MCF 10A (cell line): ENCODE results near the gene CROCC. TPM values are rescaled to one million over a fixed set of nuclear protein-coding genes. Genes with fewer than 3 reads are reported as not detected.
"Not testable (repeated sequence)": the region's sequence is repeated elsewhere in the genome, so short reads cannot be mapped to it uniquely, and the experiment has no call there.

ENCODE experiments used
- BruUV-seq: library from RNA; stranded (reverse); fragments of 400-500 nt; replicated peaks from 2 replicates; lab custom pipeline; 2021; lab: Mats Ljungman, UMichigan
- CTCF ChIA-PET: fragments of 300-600 bp; sonication (Branson Sonifier 250); formaldehyde crosslinking; extraction: SDS; loops from one replicate; lab custom pipeline; 2021; ENCODE audit warnings: antibody characterized with exemption, inconsistent platforms; lab: Yijun Ruan, JAX
- POLR2A ChIA-PET: fragments of 300-600, 350-650 bp; sonication (Branson Sonifier 250); formaldehyde crosslinking; extraction: SDS; loops from one replicate; lab custom pipeline; 2020; ENCODE audit warnings: antibody characterized with exemption, inconsistent platforms; lab: Yijun Ruan, JAX
- DNase-seq: peaks from one replicate; pipeline ENCODE4 v3.0.0-alpha.2; 2018; ENCODE audit not compliant: unreplicated experiment
- H3K27ac Mint-ChIP-seq: one replicate; pipeline ENCODE4 v1.8.0; 2022; ENCODE audit warnings: mild to moderate bottlenecking, low read depth, mixed read lengths; ENCODE audit not compliant: unreplicated experiment
- H3K27me3 Mint-ChIP-seq: one replicate; pipeline ENCODE4 v1.8.0; 2022; ENCODE audit warnings: mixed read lengths; ENCODE audit not compliant: insufficient read depth, unreplicated experiment
- H3K36me3 Mint-ChIP-seq: one replicate; pipeline ENCODE4 v1.8.0; 2022; ENCODE audit warnings: mild to moderate bottlenecking, moderate library complexity, mixed read lengths; ENCODE audit not compliant: insufficient read depth, unreplicated experiment
- H3K4me1 Mint-ChIP-seq: one replicate; pipeline ENCODE4 v1.8.0; 2022; ENCODE audit warnings: mixed read lengths; ENCODE audit not compliant: insufficient read depth, unreplicated experiment
- H3K4me3 Mint-ChIP-seq: one replicate; pipeline ENCODE4 v1.8.0; 2022; ENCODE audit warnings: mild to moderate bottlenecking, moderate library complexity, mixed read lengths; ENCODE audit not compliant: unreplicated experiment
- H3K9me3 Mint-ChIP-seq: one replicate; pipeline ENCODE4 v1.8.0; 2022; ENCODE audit warnings: mixed read lengths; ENCODE audit not compliant: unreplicated experiment
- CTCF ChIP-seq: fragments of 200-600 bp; IDR thresholded peaks from one replicate; pipeline ENCODE4 v1.8.0; 2022; ENCODE audit warnings: antibody characterized with exemption, mild to moderate bottlenecking; ENCODE audit not compliant: unreplicated experiment
- intact Hi-C: fragments of 100-400 bp; cut with micrococcal nuclease; formaldehyde crosslinking; loops from 2 replicates; pipeline ENCODE4 v1.14.1; 2022
- total RNA-seq: library from RNA; stranded (reverse); gene quantifications from 2 replicates; pipeline ENCODE4 v1.2.3, GENCODE V29; 2022

Gene CROCC
- total RNA-seq, 1 experiment from 2014 or later, result 9.6 TPM

- no peak for TF ChIP-seq CTCF
- no TSS peak for BruUV-seq
- H3K36me3 Mint-ChIP-seq, result no peaks in the 10 kb centered on the region
- peaks cover 5% of the 10 kb centered on the region for H3K4me1 Mint-ChIP-seq
- CTCF ChIA-PET, result interaction anchor here (0.9 kb wide), 1 partner anchor 21 kb away, joined by 3 read pairs; no protein-coding TSS in a partner anchor
- no peak overlapping the region for H3K4me3 Mint-ChIP-seq
- POLR2A ChIA-PET, result interaction anchor here (0.6 to 3.5 kb wide), 2 partner anchors 12 to 21 kb away, joined by 4 to 27 read pairs; no protein-coding TSS in a partner anchor
- H3K9me3 Mint-ChIP-seq, result no peaks in the 10 kb centered on the region
- no peaks in the 10 kb centered on the region for H3K27me3 Mint-ChIP-seq
- DNase-seq, result no peak
- H3K27ac Mint-ChIP-seq, result no peak overlapping the region
- intact Hi-C loops, result no loop called here
Measured at GRCh38 chr1:16946646-16947045, 24.9 kb downstream of the CROCC start.

GRCh38 chr1:16948282-16948891 lies 26.7 kb downstream of the CROCC start:
- peak overlapping the region; percentile 79 for H3K27ac Mint-ChIP-seq
- BruUV-seq, intact Hi-C loops, H3K27me3 Mint-ChIP-seq, H3K9me3 Mint-ChIP-seq, H3K36me3 Mint-ChIP-seq, H3K4me3 Mint-ChIP-seq: not testable (repeated sequence)
- CTCF ChIA-PET, result interaction anchor here (0.6 to 5.7 kb wide), 5 partner anchors 23 to 713 kb away, joined by 3 to 44 read pairs (median 10); no protein-coding TSS in a partner anchor
- POLR2A ChIA-PET, result interaction anchor here (0.6 to 3.5 kb wide), 11 partner anchors 15 to 637 kb away, joined by 3 to 27 read pairs (median 4); no protein-coding TSS in a partner anchor
- peak; percentile 89 for DNase-seq
- H3K4me1 Mint-ChIP-seq, result peaks cover 14% of the 10 kb centered on the region

- H3K36me3 Mint-ChIP-seq, intact Hi-C loops, BruUV-seq, H3K9me3 Mint-ChIP-seq, H3K27me3 Mint-ChIP-seq, H3K4me3 Mint-ChIP-seq: not testable (repeated sequence)
- DNase-seq, result peak; percentile 93
- peaks cover 14% of the 10 kb centered on the region for H3K4me1 Mint-ChIP-seq
- H3K27ac Mint-ChIP-seq, result peak overlapping the region; percentile 79
- POLR2A ChIA-PET, result interaction anchor here (0.6 to 3.5 kb wide), 11 partner anchors 11 to 636 kb away, joined by 3 to 27 read pairs (median 4); no protein-coding TSS in a partner anchor
- CTCF ChIA-PET, result interaction anchor here (0.6 to 5.7 kb wide), 4 partner anchors 23 to 713 kb away, joined by 3 to 44 read pairs (median 10); no protein-coding TSS in a partner anchor
Measured at GRCh38 chr1:16949026-16949425, 27.3 kb downstream of the CROCC start.

- not testable (repeated sequence) for H3K9me3 Mint-ChIP-seq, H3K27me3 Mint-ChIP-seq, H3K27ac Mint-ChIP-seq, BruUV-seq, DNase-seq, H3K4me3 Mint-ChIP-seq, H3K36me3 Mint-ChIP-seq
- intact Hi-C loops, result loop anchor here (5.0 kb wide), 1 partner anchor 285 kb away; no protein-coding TSS in a partner anchor
- ChIA-PET CTCF (interaction anchor here (0.6 to 5.7 kb wide), 31 partner anchors 7 to 489 kb away, joined by 3 to 44 read pairs (median 4); no protein-coding TSS in a partner anchor), POLR2A (interaction anchor here (1.0 to 1.9 kb wide), 7 partner anchors 27 to 584 kb away, joined by 3 to 7 read pairs (median 4); no protein-coding TSS in a partner anchor)
- H3K4me1 Mint-ChIP-seq, result peaks cover 14% of the 10 kb centered on the region
Measured at GRCh38 chr1:16952376-16952775, 30.6 kb downstream of the CROCC start.

GRCh38 chr1:16954579-16954978 lies 32.8 kb downstream of the CROCC start:
- H3K36me3 Mint-ChIP-seq, result peaks cover 10% of the 10 kb centered on the region
- H3K9me3 Mint-ChIP-seq, result no peaks in the 10 kb centered on the region
- DNase-seq, result no peak
- peaks cover 8% of the 10 kb centered on the region for H3K4me1 Mint-ChIP-seq
- CTCF ChIA-PET, result interaction anchor here (0.6 to 0.7 kb wide), 3 partner anchors 11 to 493 kb away, joined by 3 to 5 read pairs (median 4); partner anchors contain the start of gene ATP13A2
- no peaks in the 10 kb centered on the region for H3K27me3 Mint-ChIP-seq
- intact Hi-C loops, result loop anchor here (5.0 kb wide), 1 partner anchor 283 kb away; no protein-coding TSS in a partner anchor
- no TSS peak for BruUV-seq
- no peak for TF ChIP-seq CTCF
- no peak overlapping the region for H3K27ac Mint-ChIP-seq
- POLR2A ChIA-PET, result interaction anchor here (0.6 kb wide), 1 partner anchor 91 kb away, joined by 3 read pairs; no protein-coding TSS in a partner anchor
- H3K4me3 Mint-ChIP-seq, result no peak overlapping the region
